SHP77 treated with DMSO at 0.1 percent for 48 hours (cell line): ENCODE results near the gene UFD1.

ENCODE experiments used
- DNase-seq: peaks from one replicate; lab custom pipeline; 2025; lab: John Stamatoyannopoulos, UW

The UFD1 gene

GRCh38 chr22:19495562-19496323 lies 16.8 kb upstream of the UFD1 start:
- peak; percentile 18 for DNase-seq

- DNase-seq = no peak
Measured at GRCh38 chr22:19494676-19495173, 15.7 kb upstream of the UFD1 start.

- DNase-seq = no peak
Measured at GRCh38 chr22:19494001-19494560, 15.1 kb upstream of the UFD1 start.

DNA sequence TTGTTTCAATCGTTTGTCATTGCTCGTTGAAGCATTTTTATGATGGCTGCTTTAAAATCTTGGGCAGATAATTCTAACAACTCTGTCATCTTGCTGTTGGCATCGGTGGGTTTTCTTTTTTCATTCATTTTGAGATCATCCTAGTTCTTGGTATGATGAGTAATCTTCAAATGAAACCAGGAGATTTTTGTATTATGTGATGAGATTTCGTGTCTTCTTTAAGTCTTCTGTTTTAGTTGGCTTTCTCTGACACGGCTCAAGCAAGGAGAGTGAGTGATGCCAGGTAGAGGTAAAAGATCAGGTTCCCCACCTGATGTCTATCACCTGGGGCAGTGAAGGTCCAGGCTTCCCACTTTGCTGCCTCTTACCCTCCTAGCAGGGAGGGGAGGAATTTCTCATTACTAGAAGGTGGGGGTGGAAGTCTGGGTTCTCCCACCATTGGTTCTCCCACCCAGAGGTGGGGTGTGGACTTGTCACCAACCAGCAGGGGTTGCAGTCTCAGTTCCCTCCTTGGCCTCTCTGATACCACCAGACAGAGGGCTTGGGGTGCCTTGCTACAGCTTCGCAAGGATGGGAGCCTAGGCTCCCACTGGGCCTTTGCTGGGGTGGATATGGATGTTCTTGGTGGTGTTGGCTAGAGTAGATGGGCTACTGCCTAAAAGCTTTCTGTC lies 13.6 kb upstream of the UFD1 start:
- DNase-seq = no peak

- no peak for DNase-seq
Measured at GRCh38 chr22:19490628-19491230, 11.7 kb upstream of the UFD1 start.

- no peak for DNase-seq
Measured at GRCh38 chr22:19488884-19489843, 10.2 kb upstream of the UFD1 start.

- DNase-seq = no peak
Measured at GRCh38 chr22:19488285-19488684, 9.3 kb upstream of the UFD1 start.

DNA sequence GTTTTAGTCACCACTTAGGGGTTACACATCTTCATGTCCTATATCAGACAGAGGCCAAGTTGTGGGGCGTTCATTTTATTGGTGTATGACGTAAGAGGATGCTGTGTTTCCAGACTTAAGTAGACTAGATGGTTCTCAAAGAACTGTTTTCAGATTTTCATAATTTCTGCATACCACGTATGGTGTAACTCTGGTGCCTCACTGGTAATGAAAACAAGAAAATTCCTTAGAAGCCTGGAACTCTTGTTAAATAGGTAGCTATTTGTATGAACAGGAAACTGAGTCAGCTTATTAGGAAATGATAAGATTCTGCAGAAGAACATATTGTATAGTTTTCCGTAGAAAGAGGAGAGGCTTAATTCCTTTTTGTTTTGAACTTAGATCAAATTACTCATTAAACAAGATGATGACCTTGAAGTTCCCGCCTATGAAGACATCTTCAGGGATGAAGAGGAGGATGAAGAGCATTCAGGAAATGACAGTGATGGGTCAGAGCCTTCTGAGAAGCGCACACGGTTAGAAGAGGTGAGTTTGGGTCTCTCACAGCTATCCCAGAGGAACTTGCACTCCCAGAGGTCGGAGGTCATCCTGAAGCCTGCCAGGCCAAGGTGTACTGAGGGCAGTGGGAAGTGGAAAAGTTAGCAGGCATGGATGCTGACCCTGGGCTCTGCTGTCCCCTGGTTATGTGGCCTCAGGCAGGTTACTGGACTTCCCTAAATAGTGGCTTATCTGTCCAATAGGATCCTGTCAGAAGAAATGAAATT lies 4.7 kb upstream of the UFD1 start:
- DNase-seq = no peak

DNA sequence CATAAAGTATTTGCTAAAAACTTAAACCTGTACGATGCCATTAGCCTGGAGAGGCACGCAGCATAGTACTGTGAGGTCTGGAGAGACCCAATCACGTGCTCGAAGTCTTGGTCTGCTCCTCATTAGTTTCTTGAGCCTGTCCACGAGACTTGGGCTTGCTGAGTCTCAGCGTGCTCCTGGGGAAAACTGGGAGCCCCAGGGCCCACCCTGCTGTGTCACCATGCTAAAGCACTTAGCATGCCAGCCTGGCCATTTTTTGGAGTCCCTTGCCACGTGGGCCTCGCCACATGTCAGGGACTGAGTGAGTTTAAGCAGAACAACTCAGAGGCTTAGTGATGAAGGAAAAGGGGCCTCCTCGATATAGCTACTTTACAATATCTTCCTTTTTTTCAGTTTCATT lies 3.3 kb upstream of the UFD1 start:
- DNase-seq = no peak

DNA sequence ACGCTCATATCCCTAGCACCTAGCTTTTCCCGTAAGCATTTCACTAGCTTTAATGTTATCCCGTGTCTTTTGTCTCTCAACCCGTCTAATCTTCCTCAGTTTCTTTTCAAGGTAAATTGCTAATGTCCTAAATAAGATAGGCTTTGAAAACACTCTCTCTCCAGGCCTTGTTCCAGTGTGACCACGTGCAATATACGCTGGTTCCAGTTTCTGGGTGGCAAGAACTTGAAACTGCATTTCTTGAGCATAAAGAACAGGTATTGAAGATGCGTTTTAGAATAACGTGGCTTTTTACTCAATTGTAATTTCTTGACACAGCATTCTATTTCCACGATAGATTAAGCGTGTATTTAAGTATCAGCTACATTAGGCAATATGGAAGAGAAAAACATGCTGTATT lies 1.8 kb upstream of the UFD1 start:
- no peak for DNase-seq

- DNase-seq = no peak
Measured at GRCh38 chr22:19480173-19480568, 1.2 kb upstream of the UFD1 start.

DNA sequence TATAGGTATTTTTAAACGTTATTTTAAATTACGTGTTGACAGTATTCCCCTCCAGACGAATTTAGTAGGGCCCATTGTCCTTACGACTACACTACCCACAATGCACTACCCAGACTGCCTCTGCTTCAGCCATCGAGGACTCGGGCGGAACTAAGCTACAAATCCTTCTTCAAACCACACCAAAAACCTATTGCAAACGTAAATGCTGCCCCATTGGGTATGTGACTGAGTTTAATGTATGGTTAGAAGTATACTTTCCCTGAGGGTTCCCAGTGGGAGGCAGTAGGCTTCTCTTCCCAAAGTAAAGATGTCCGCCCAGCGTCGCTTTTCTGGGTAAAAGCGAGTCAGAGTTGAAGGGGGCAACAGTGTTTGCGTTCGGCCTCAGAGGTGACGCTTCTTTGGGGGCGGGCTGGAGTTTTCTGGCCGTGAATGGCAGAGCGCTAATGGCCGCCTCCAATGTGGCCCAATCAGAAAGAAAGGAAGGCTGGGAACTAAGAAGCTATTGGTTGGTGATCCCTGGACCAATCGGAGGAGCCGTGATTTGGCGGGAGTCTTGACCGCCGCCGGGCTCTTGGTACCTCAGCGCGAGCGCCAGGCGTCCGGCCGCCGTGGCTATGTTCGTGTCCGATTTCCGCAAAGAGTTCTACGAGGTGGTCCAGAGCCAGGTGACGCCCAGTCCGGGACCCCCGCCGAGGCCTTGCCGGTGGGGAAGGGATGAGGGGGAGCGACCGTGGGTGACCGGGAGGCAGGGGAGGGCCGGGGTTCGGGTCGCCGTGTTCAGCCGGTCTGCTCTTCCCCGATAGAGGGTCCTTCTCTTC lies 571 bp upstream of the UFD1 start, which contains the start of gene CDC45:
TSS of gene CDC45 (plus strand) at position 566 of the 818 bp plus-strand sequence. CDS start at position 615, 49 bp downstream.
- peak; percentile 98 for DNase-seq

DNA sequence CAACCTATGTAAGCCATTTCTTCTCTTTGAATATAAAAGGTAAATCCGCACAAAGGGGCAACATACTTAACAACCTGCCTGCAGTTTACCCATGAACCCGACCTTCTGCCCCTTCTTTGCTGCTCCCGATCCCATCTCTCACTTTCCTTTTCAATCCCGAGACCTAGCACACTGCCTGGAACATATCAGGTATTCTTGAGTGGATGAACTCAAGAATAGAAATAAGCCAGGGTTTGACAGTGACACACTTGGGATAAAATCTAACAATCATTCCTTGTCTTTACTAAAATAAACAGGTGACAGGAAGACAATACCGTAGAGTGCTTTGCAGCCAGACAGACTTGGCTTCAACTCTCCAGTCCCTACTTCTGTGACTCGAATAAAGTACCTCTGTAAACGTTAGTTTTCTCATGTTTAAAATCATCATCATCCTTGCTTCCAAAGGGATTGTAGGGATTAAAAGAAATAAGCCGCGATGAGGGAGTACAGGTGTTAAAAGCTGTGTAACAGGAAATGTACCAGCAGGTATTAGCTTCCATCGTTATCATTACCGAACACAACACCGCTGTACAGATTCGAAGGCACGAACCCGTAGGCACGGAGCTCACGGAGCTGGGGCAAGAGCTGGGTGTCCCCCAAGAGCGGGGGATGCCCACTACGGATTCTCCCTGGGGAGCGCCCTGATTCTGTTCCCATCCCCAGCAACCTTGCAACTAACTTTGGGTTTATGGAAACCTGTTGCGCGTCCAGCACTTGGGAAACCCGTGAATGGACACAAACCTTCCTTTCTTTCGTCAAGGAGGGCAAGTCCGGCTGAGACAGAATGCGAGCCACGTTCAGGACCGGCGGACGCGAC lies 720 bp downstream of the UFD1 start:
- no peak for DNase-seq

- no peak for DNase-seq
Measured at GRCh38 chr22:19477321-19478044, 1.5 kb downstream of the UFD1 start.

- DNase-seq = no peak
Measured at GRCh38 chr22:19476023-19476422, 3.0 kb downstream of the UFD1 start.

GRCh38 chr22:19473578-19473977 lies 5.4 kb downstream of the UFD1 start:
- DNase-seq = no peak

DNA sequence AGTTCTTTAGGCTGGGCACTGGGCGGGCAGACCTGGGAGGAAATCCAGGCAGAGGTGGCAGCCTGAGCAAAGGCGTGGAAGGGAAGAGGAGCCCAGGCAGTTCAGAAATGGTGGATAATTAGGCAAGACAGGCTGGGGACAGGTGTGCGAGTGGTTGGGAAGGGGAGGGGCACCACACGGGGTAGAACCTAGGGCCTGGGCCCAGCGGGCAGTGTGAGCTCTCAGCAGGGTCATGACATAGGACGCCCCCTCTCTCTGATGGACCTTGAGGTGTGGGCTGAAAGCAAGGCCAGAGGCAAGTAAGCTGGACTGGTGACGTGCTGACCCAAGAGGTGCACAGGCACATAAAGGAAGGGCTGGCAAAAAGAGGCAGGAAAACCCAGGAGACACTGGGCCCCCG lies 6.8 kb downstream of the UFD1 start:
- no peak for DNase-seq

DNA sequence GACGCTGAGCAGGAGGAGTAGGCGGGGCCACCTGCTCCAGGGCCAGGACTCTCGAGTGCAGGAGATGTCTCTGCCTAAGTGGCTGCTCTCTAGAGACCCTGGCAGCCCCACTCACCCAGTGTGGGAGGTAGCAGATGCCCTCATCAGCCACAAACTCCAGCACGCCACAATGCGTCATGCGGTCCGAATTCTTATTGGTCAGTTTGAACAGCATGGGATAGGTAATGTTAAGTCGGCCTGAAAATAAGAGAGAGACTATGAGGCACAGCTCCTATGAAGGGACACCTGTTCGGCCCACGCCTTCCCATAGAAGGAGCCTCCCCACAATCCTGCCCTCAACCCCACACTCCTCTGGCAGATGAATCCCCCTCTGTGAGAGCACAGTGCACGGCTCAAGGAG lies 7.4 kb downstream of the UFD1 start:
- no peak for DNase-seq
